Epithelial cell of prostate (primary cell): ENCODE measurements around the gene EIF4ENIF1.
A peak's percentile ranks its signal among the peaks of the same experiment; 100 is the strongest.
"Not testable (repeated sequence)": the region's sequence is repeated elsewhere in the genome, so short reads cannot be mapped to it uniquely, and the experiment has no call there.

Experiments used
- DNase-seq: peaks from one replicate; pipeline ENCODE4 v3.0.0-alpha.2; 2011; ENCODE audit warnings: low read depth, low spot score
- H3K27ac ChIP-seq: fragments of 450-650 bp; 2 replicates; pipeline ENCODE4 v1.5.1; 2017; ENCODE audit warnings: mild to moderate bottlenecking

Gene EIF4ENIF1, protein sequence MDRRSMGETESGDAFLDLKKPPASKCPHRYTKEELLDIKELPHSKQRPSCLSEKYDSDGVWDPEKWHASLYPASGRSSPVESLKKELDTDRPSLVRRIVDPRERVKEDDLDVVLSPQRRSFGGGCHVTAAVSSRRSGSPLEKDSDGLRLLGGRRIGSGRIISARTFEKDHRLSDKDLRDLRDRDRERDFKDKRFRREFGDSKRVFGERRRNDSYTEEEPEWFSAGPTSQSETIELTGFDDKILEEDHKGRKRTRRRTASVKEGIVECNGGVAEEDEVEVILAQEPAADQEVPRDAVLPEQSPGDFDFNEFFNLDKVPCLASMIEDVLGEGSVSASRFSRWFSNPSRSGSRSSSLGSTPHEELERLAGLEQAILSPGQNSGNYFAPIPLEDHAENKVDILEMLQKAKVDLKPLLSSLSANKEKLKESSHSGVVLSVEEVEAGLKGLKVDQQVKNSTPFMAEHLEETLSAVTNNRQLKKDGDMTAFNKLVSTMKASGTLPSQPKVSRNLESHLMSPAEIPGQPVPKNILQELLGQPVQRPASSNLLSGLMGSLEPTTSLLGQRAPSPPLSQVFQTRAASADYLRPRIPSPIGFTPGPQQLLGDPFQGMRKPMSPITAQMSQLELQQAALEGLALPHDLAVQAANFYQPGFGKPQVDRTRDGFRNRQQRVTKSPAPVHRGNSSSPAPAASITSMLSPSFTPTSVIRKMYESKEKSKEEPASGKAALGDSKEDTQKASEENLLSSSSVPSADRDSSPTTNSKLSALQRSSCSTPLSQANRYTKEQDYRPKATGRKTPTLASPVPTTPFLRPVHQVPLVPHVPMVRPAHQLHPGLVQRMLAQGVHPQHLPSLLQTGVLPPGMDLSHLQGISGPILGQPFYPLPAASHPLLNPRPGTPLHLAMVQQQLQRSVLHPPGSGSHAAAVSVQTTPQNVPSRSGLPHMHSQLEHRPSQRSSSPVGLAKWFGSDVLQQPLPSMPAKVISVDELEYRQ

DNA sequence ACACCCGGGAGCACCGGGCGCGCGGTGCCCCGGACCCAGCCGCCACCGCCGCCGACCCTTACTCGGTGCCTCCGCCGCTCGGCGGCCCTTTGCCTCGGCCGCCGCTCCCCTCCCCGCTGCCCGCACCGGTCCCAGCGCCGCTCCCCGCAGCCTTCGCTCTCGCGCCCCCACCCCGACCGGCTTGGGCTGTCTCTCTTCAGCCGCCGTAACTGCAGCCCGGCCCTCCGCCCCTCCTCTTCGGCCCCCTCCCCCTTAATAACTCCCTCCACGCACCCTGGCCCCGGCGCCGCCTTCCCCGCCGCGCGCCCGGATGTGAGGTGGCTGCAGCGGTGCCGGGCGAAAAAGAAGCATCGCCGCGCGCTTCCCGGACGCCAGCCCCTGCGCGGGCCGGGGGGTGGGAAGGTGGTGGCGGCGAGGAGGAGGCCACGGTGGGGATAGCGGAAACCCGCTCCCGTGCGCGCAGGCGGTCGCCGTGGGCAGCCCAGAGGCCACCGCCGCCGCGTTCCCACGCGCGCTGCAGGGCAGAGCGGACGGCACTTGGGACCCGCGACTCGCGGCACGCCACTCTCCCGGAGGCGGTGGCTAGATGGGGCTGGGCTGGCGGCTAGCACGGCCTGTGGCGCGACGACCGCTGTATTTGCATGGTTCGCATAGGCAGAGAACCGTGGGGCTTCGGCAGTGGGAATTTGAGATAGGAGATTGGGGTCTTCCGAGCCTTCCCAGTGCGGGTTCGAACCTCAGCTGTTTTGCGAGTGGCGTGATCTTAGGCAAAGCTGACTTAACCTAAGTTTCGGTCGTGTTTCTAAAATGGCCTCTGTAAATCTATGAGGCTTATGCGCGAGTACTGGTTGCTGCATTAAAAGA is at the start of gene EIF4ENIF1:
Gene EIF4ENIF1 (minus strand): TSS at position 211 of the 864 bp plus-strand sequence. CDS start 1,124 bp downstream, outside the sequence.
- peak within 1 kb of the TSS; percentile 77 for H3K27ac ChIP-seq
- DNase-seq = peak; percentile 16

DNA sequence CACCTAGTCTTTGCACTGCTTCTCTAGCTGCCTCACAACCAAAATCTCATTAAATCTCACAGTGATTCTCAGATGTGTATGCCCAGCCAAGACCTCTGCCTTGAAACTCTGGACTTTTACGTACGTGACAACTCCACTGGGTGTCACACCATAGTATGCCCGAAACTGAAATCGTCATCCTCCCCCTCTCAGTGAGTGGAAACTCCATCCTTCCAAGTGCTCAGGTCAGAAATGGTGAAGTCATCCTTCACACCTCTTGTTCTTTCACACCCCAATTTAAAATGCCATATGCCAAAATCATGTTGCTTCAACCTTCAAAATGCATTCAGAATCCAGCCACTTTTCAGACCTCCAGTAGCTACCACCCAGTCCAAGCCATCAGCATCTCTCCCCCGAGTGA is 49.2 kb upstream of the EIF4ENIF1 start:
- no peak for DNase-seq
- H3K27ac ChIP-seq = no peak overlapping the region

DNA sequence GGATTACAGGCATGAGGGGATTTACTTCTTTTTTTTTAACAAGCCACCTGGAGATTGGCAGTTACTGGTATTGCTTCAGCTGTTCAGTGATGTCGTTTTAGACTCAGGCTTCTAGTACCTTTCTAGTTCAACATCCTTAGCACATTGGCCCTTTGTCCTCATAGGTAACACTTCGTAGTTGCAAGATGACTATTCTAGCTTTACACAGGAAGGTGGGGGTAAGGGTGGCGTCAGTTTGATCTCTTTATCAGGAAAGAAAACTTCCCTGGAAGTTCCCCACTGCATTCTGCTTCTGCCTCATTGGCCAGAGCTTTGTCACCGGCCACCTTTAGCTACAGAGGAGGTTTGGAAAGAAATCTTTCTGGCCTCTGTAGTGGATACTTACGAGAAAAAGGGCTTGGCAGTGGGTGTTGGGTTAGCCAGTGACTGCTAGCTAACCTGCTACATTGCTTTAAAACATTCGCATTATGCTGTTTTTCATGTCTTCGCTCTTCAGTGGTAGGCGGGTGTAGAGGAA is 47.4 kb upstream of the EIF4ENIF1 start:
- no peak overlapping the region for H3K27ac ChIP-seq
- no peak for DNase-seq

DNA sequence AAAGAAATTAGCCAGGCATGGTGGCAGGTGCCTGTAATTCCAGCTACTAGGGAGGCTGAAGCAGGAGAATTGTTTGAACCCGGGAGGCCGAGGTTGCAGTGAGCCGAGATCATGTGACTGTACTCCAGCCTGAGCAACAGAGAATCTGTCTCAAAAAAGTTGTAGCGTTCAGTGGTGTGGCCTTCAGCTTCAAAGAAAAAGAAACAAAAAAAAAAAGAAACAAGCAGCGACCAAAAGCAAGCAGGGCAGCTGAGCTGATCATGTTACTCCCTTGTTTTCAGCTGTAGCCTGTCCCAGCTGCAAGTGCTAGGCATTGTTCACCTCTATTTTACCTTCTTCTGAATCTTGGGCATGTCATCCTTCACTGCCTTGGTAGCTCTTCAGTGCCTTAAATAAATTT is 43.7 kb upstream of the EIF4ENIF1 start:
- H3K27ac ChIP-seq = no peak overlapping the region
- DNase-seq = no peak

DNA sequence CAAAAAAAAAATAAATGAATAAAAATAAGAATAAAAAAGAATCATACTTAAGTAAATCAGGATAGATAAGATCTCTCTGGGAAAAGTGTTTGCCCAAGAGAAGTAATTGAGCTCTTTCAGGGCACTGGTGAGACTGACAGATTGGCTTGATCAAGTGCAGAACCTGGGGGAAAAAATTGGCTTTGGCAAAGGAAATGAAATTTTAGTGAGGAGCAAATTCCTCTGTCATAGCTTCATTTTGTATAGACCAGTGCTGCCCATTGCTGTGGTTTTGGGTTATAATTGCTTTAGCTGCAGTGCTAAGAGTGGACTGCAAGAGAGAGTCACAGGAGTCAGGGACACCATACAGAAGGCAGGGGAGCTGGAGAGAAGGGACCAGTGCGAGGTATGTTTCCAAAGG is 42.4 kb upstream of the EIF4ENIF1 start:
- DNase-seq = no peak
- H3K27ac ChIP-seq = no peak overlapping the region

DNA sequence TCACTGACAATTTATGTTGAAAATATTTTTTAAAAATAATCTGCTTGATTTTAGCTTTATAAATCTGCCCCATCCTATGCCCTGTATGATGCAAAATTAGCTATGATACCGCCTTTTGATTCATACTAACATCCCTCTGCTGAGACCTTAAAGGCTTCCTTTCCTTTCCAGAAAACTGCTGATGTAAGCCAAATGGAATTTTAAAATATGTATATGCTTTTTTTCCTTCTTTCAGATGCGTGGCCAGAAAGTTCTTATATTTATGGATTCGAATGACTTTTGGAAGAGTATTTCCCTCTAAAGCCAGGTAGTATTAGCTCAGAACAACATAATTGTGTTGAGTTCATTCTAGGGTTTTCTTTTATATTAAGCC is 41.2 kb upstream of the EIF4ENIF1 start:
- no peak for DNase-seq
- peak overlapping the region; percentile 40 for H3K27ac ChIP-seq

DNA sequence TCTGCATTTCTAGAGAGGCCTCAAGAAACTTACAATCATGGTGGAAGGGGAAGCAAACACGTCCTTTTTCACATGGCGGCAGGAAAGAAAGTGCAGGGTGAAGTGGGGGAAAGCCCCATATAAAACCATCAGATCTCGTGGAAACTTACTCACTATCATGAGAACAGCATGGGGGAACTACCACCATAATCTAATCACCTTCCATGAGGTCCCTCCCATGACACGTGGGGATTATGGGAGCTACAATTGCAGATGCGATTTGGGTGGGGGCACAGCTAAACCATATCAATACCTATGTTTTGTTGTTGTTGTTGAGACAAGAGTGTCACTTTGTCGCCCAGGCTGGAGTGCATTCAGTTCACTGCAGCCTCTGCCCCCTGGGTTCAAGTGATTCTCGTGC is 36.6 kb upstream of the EIF4ENIF1 start:
- DNase-seq = no peak
- H3K27ac ChIP-seq = no peak overlapping the region

DNA sequence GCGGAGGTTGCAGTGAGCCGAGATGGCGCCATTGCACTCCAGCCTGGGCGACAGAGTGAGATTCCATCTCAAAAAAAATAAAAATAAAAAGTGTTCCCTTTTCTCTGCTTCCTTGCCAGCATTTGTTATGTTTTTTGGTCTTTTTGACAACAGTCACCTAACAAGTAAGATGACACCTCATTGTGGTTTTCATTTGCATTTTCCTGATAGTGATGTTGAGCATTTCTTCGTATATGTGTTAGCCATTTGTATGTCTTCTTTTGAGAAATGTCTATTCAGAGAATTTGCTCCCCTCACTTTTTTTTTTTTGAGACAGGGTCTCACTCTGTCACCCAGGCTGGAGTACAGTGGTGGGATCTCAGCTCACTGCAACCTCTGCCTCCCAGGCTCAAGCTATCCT is 34.5 kb upstream of the EIF4ENIF1 start:
- DNase-seq, H3K27ac ChIP-seq: not testable (repeated sequence)

DNA sequence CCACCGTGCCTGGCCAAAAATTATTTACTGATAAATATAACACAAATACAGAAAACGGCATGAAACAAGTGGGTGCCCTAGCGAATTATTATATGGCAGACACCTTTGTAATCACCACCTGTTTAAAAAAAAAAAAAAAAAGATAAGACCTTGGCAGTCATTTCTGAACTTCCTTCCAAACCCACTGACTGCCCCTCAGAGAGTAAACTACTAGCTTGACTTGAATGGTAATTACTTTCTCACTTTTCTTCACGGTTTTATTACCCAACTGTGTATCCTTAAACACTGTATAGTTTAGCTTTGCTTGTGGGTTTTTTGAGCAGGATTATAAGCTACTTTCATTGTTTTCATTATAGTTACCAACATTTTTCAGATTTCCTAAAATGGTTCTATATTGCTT is 30.4 kb upstream of the EIF4ENIF1 start:
- DNase-seq = no peak
- no peak overlapping the region for H3K27ac ChIP-seq

DNA sequence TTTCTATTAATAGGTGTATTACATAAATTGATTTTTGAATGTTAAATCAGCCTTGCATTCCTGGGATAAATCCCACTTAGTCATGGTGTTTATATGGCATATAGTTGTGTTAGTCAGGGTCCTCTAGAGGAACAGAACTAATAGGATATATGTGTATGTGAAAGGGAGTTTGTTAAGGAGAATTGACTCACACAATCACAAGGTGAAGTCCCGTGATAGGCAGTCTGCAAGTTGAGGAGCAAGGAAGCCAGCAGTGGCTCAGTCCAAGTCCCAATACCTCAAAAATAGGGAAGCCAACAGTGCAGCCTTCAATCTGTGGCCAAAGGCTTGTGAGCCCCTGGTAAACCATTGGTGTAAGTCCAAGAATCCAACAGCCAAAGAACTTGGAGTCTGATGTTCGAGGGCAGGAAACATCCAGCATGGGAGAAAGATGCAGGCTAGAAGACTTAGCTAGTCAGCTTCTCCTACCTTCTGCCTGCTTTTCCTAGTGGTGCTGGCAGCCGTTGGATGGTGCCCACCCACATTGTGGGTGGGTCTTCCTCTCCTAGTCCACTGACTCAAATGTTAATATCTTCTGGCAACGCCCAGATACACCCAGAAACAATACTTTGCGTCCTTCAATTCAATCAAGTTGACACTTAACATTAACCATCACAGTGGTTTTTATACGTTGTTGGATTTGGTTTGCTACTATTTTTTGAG is 19.6 kb upstream of the EIF4ENIF1 start:
- DNase-seq = no peak
- H3K27ac ChIP-seq = no peak overlapping the region

DNA sequence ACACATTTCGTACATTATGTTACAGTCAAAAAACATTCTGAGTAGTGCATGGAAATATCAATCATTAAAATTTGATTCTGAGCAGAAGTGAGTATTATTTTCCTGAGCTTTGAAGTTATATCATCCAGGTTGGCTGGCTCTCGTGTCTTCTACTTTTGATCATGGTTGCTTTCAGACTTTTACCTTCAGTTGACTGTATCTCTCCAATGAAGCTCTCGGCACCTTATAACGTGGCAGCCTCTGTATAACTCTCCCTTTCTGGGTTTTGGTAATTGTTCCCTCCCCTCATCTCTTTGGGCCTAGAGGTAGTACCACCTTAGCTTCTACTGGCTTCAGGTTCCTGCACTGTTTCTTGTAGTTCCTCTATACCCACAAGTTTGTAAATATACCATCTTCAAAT is 18.9 kb upstream of the EIF4ENIF1 start:
- DNase-seq = no peak
- no peak overlapping the region for H3K27ac ChIP-seq

DNA sequence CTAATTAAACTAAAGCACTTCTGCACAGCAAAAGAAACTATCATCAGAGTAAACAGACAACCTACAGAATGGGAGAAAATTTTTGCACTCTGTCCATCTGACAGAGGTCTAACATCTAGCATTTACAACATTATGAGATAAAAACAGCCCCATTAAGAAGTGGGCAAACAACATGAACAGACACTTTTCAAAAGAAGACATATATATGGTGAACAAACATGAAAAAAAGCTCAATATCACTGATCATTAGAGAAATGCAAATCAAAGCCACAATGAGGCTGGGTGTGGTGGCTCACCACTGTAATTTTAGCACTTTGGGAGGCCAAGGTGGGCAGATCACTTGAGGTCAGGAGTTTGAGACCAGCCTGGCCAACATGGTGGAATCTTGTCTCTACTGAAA is 17.9 kb upstream of the EIF4ENIF1 start:
- DNase-seq, H3K27ac ChIP-seq: not testable (repeated sequence)

DNA sequence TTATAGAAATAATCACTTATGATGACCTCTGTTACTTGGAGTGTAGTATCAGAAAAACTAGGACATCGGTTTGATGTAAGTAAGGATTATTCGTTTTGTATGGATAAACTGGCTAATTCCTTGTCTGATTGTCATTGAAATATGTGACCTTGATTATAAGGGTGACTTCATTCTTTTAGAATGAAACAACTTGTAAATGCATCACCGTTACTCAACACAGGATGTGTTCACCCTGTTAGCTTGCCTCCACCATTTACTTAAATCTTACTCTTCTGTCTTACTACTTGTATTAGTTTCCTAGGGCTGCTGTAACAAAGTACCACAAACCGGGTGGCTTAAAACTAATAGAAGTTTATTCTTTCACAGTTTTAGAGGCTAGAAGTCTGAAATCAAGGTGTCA is 14.6 kb upstream of the EIF4ENIF1 start:
- no peak for DNase-seq
- no peak overlapping the region for H3K27ac ChIP-seq

DNA sequence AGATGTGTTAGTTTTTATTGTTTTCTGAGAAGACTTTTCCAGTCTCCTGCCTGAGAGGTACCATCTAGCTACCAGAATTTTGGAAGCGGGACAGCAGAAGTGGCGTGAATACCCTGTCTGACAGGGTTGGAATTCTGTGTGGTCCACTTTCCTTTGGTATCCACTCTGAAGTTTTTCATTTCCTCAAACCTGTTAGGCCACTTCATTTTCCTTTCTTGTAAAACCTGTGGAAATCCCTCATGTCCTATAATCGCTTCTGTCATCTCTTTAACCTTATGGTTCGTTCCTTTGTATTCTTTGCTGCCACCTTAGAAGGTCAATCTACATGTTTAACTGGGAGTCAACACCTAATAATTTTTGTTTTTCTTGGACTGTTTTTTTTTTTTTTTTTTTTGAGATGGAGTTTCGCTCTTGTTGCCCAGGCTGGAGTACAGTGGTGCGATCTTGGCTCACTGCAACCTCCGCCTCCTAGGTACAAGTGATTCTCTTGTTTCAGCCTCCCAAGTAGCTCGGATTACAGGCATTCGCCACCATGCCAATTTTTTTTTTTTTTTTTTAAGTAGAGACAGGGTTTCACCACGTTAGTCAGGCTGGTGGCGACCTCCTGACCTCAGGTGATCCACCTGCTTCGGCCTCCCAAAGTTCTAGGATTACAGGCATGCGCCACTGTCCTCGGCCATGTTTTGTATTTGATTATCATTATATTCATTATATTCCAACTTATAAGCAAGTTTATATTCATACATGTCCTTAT is 13.7 kb upstream of the EIF4ENIF1 start:
- H3K27ac ChIP-seq = no peak overlapping the region
- DNase-seq = no peak

DNA sequence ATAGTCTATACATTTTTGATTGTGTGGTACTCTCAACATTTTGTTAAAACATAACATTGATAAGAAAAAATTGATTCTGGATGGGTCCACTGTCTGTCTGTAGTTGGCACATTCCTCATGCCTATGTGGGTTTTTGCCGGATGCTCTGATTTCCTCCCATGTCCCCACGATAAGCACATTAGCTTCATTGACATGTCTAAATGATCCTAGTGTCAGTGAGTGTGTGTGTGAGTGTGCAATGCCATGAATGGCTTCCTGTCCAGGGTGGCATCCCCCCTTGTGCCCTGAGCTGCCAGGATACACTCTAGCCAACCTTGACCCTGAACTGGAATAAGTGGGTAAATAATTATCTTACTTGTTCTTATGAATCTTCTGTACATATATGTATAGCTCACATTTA is 12.1 kb upstream of the EIF4ENIF1 start:
- H3K27ac ChIP-seq = no peak overlapping the region
- DNase-seq = no peak

DNA sequence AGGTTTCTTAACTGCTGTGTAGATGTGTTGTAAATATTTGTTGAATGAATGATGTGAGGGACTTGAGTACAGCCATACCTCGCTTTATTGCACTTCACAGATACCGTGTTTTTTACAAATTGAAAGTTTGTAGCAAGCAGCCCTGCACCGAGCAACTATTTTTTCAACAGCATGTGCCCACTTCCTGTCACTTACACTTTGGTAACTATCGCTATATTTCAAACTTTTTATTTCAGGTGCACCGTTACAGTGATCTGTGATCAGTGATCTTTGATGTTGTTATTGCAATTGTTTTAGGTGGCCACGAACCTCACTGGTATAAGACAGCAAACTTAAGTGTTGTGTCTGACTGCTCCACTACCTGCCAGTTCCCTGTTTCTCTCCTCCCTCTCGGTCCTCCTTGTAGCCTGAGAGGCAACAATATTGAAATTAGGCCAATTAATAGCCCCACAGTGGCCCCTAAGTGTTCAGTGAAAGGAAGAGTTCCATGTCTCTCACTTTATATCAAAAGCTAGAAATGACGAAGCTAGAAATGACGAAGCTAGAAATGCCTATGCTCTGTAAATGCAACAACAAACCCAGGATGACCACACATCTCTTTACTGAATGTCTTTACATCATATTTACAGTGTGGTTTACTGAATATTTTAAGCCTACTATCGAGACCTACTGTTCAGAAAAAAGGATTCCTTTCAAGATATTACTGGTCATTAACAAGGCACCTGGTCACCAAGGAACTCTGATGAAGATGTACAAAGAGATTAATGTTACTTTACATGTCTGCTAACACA is 7.7 kb upstream of the EIF4ENIF1 start:
- no peak for DNase-seq
- H3K27ac ChIP-seq = peak overlapping the region; percentile 71

DNA sequence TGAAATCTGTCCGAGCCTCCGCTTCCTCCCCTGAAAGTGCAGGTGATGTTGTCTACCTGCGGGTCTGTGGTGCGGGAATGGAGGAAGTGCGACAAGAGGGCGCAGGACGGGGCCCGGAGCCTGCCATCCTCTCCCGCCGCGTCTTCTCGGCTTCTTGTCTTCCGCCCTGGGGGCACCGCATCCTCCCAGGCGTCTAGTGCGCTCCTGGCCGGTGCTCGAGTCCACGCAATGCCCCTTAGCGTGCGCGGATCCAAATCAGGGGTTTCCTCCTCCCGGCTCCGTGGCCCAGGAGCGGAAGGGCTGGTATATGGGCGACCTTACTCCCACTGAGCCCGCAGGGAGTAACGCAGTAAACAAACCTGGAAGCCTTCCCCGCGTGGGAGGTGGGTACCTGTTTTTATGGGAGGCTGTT is 7.1 kb upstream of the EIF4ENIF1 start:
- DNase-seq = no peak
- peak overlapping the region; percentile 71 for H3K27ac ChIP-seq
